WTC11 (cell line): ENCODE data around the gene TMEM97.

Experiments used
- AFF4 ChIP-seq: sonication (generic); formaldehyde crosslinking; IDR thresholded peaks from 2 replicates; pipeline ENCODE4 v1.8.1; 2023; ENCODE audit warnings: mild to moderate bottlenecking, missing genetic modification reagents, borderline replicate concordance
- ATF3 ChIP-seq: sonication (generic); formaldehyde crosslinking; conservative IDR thresholded peaks from 2 replicates; pipeline ENCODE4 v1.8.1; 2022; ENCODE audit warnings: mild to moderate bottlenecking, missing genetic modification reagents
- CREB1 ChIP-seq: sonication (generic); formaldehyde crosslinking; IDR thresholded peaks from 2 replicates; pipeline ENCODE4 v1.8.0; 2023; ENCODE audit warnings: mild to moderate bottlenecking, missing genetic modification reagents
- CTCF ChIP-seq: fragments of 200-600 bp; IDR thresholded peaks from 2 replicates; pipeline ENCODE4 v1.8.0; 2022; ENCODE audit warnings: antibody characterized with exemption
- ESRRA ChIP-seq: sonication (generic); formaldehyde crosslinking; IDR thresholded peaks from 2 replicates; pipeline ENCODE4 v1.8.1; 2022; ENCODE audit warnings: mild to moderate bottlenecking, missing genetic modification reagents, borderline replicate concordance
- FOXP1 ChIP-seq: sonication (generic); formaldehyde crosslinking; IDR thresholded peaks from 2 replicates; pipeline ENCODE4 v1.8.0; 2022; ENCODE audit warnings: missing genetic modification reagents, mild to moderate bottlenecking, moderate library complexity, borderline replicate concordance
- FOXP4 ChIP-seq: sonication (generic); formaldehyde crosslinking; IDR thresholded peaks from 2 replicates; pipeline ENCODE4 v1.8.0; 2022; ENCODE audit warnings: mild to moderate bottlenecking, missing genetic modification reagents
- TEAD4 ChIP-seq: sonication (generic); formaldehyde crosslinking; IDR thresholded peaks from 2 replicates; pipeline ENCODE4 v1.8.0; 2022; ENCODE audit warnings: mild to moderate bottlenecking, missing genetic modification reagents
- TP53 ChIP-seq: sonication (generic); formaldehyde crosslinking; IDR thresholded peaks from 2 replicates; pipeline ENCODE4 v1.8.1; 2023; ENCODE audit warnings: mild to moderate bottlenecking, missing genetic modification reagents
- USF1 ChIP-seq: sonication (generic); formaldehyde crosslinking; IDR thresholded peaks from 2 replicates; pipeline ENCODE4 v1.8.0; 2022; ENCODE audit warnings: mild to moderate bottlenecking, missing genetic modification reagents
- ZMAT4 ChIP-seq: fragments of 250-450 bp; sonication (Bioruptor Pico); IDR thresholded peaks from 2 replicates; pipeline ENCODE4 v1.9.0; 2021; ENCODE audit warnings: mild to moderate bottlenecking

- TF ChIP-seq CTCF (no peak), ZMAT4 (CRISPR knock-in tag) (no peak), ESRRA (CRISPR knock-in tag) (no peak), CREB1 (CRISPR knock-in tag) (no peak), TEAD4 (CRISPR knock-in tag) (no peak), TP53 (no peak), FOXP4 (CRISPR knock-in tag) (no peak), USF1 (CRISPR knock-in tag) (no peak), ATF3 (no peak), FOXP1 (CRISPR knock-in tag) (no peak), AFF4 (CRISPR knock-in tag) (no peak)
These were observed 15.2 kb downstream of the TMEM97 start for GRCh38 chr17:28334171-28334570.
